ENCODE results near the gene SAPCD1.
"Not testable (repeated sequence)": the region's sequence is repeated elsewhere in the genome, so short reads cannot be mapped to it uniquely, and the experiment has no call there.

The SAPCD1 gene

GRCh38 chr6:31801031-31801927 is 38.8 kb downstream of the SAPCD1 start:
- not testable (repeated sequence) for H3K27ac Mint-ChIP-seq; H3K27me3 Mint-ChIP-seq (ENCODE audit: low read depth); DNase-seq (ENCODE audit: low spot score); H3K4me3 Mint-ChIP-seq; H3K9me3 Mint-ChIP-seq
- H3K4me1 Mint-ChIP-seq (ENCODE audit: low read depth) = peaks cover 27% of the 10 kb centered on the region
- peaks cover 30% of the 10 kb centered on the region for H3K36me3 Mint-ChIP-seq (ENCODE audit: low read depth)

GRCh38 chr6:31805939-31806469 is 43.5 kb downstream of the SAPCD1 start:
- Mint-ChIP-seq H3K27ac (peak overlapping the region; percentile 91), H3K9me3 (no peaks in the 10 kb centered on the region), H3K4me3 (peak overlapping the region; percentile 97), H3K4me1 (ENCODE audit: low read depth) (peaks cover 18% of the 10 kb centered on the region), H3K27me3 (ENCODE audit: low read depth) (no peaks in the 10 kb centered on the region), H3K36me3 (ENCODE audit: low read depth) (peaks cover 32% of the 10 kb centered on the region)
- no peak for DNase-seq (ENCODE audit: low spot score)

- H3K4me1 Mint-ChIP-seq (ENCODE audit: low read depth) = peaks cover 15% of the 10 kb centered on the region
- H3K36me3 Mint-ChIP-seq (ENCODE audit: low read depth) = peaks cover 31% of the 10 kb centered on the region
- H3K4me3 Mint-ChIP-seq = peak within 1 kb of the TSS; percentile 97
- DNase-seq (ENCODE audit: low spot score) = peak; percentile 98
- H3K9me3 Mint-ChIP-seq = no peaks in the 10 kb centered on the region
- H3K27ac Mint-ChIP-seq = peak within 1 kb of the TSS; percentile 91
- no peaks in the 10 kb centered on the region for H3K27me3 Mint-ChIP-seq (ENCODE audit: low read depth)
These were observed 44.2 kb downstream of the SAPCD1 start, which contains the start of gene LSM2 for GRCh38 chr6:31806470-31807272. TSS of gene LSM2 (minus strand) at chr6:31806966. CDS start at chr6:31806757, 209 bp downstream.

- peaks cover 21% of the 10 kb centered on the region for H3K36me3 Mint-ChIP-seq (ENCODE audit: low read depth)
- not testable (repeated sequence) for H3K27me3 Mint-ChIP-seq (ENCODE audit: low read depth); H3K27ac Mint-ChIP-seq; H3K9me3 Mint-ChIP-seq; H3K4me3 Mint-ChIP-seq; DNase-seq (ENCODE audit: low spot score)
- H3K4me1 Mint-ChIP-seq (ENCODE audit: low read depth) = peaks cover 22% of the 10 kb centered on the region
These were observed 46.1 kb downstream of the SAPCD1 start for GRCh38 chr6:31808599-31808998.

GRCh38 chr6:31811645-31812044 is 49.2 kb downstream of the SAPCD1 start:
- Mint-ChIP-seq H3K4me3 (no peak overlapping the region), H3K4me1 (ENCODE audit: low read depth) (peaks cover 25% of the 10 kb centered on the region), H3K27ac (no peak overlapping the region)

DNA sequence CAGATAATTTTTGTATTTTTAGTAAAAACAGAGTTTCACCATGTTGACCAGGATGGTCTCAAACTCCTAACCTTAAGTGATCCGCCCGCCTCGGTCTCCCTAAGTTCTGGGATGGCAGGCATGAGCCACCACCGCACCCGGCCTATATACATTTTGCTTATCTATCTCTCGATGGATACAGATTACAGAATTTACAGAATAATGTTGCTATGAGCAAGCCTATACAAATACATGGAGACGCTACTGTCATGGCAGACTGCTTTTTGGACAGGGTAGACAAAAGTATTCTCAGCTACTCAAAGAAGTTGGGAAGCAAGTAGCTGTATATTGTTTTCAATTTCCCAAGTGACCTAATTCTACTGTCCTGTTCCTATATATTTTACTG is 51.0 kb downstream of the SAPCD1 start:
- no peaks in the 10 kb centered on the region for H3K9me3 Mint-ChIP-seq
- DNase-seq (ENCODE audit: low spot score) = no peak
- H3K36me3 Mint-ChIP-seq (ENCODE audit: low read depth) = peaks cover 21% of the 10 kb centered on the region
- H3K4me3 Mint-ChIP-seq = peak overlapping the region; percentile 91
- H3K27me3 Mint-ChIP-seq (ENCODE audit: low read depth) = no peaks in the 10 kb centered on the region
- H3K4me1 Mint-ChIP-seq (ENCODE audit: low read depth) = peaks cover 30% of the 10 kb centered on the region
- H3K27ac Mint-ChIP-seq = peak overlapping the region; percentile 84

More at GRCh38 chr6:31811645-31812044, 49.2 kb downstream of the SAPCD1 start:
- H3K27me3 Mint-ChIP-seq (ENCODE audit: low read depth) = no peaks in the 10 kb centered on the region
- no peak for DNase-seq (ENCODE audit: low spot score)
- H3K9me3 Mint-ChIP-seq = no peaks in the 10 kb centered on the region
- H3K36me3 Mint-ChIP-seq (ENCODE audit: low read depth) = peaks cover 12% of the 10 kb centered on the region
